Epithelial cell of esophagus (primary cell): Measurements from ENCODE around the gene WWC2.

Source experiments
- DNase-seq: peaks from one replicate; pipeline ENCODE4 v3.0.0; 2010; ENCODE audit warnings: low read depth
- H3K4me3 ChIP-seq: 2 replicates; pipeline ENCODE4 v1.5.1; 2011; ENCODE audit warnings: mild to moderate bottlenecking, low read length, control low read depth
- CTCF ChIP-seq: IDR thresholded peaks from 2 replicates; pipeline ENCODE4 v1.5.1; 2011; ENCODE audit warnings: low read depth, mild to moderate bottlenecking, low read length, control low read depth, inconsistent platforms; ENCODE audit not compliant: insufficient read depth; ENCODE audit errors: missing control alignments

Gene WWC2

GRCh38 chr4:183364025-183364424 lies 265.0 kb downstream of the WWC2 start:
- H3K4me3 ChIP-seq = no peak overlapping the region
- TF ChIP-seq CTCF = no peak
- no peak for DNase-seq

- DNase-seq = no peak
- no peak overlapping the region for H3K4me3 ChIP-seq
- no peak for TF ChIP-seq CTCF
Measured at GRCh38 chr4:183366206-183366835, 267.3 kb downstream of the WWC2 start.

- no peak for TF ChIP-seq CTCF
- no peak overlapping the region for H3K4me3 ChIP-seq
- DNase-seq = no peak
Measured at GRCh38 chr4:183369073-183369472, 270.0 kb downstream of the WWC2 start.
